ENCODE data around the gene NHSL1.

GRCh38 chr6:138434096-138434495 is 65.2 kb downstream of the NHSL1 start:
- no peak for TF ChIP-seq CTCF (IDR thresholded peaks at IDR 0.05)
- TF ChIP-seq ZFX (IDR thresholded peaks at IDR 0.05; ENCODE audit: borderline replicate concordance) = no peak

Data from 22Rv1 (cell line).